ENCODE data around the gene NID2. TPM values are rescaled to one million over a fixed set of nuclear protein-coding genes. Genes with fewer than 3 reads are reported as not detected.

The NID2 gene
- total RNA-seq, 1 donor, result 0.31 TPM

GRCh38 chr14:52033101-52033642, 35.7 kb downstream of the NID2 start:
- no peak overlapping the region for H3K4me3 ChIP-seq (ENCODE audit: low read length)
- no peaks in the 10 kb centered on the region for H3K4me1 ChIP-seq (ENCODE audit: insufficient read depth, low read length)

GRCh38 chr14:52032204-52032801, 36.6 kb downstream of the NID2 start:
- Histone ChIP-seq H3K4me1 (ENCODE audit: insufficient read depth, low read length) (no peaks in the 10 kb centered on the region), H3K27me3 (ENCODE audit: insufficient read depth, low read length) (no peaks in the 10 kb centered on the region), H3K9me3 (ENCODE audit: low read depth, low read length) (no peaks in the 10 kb centered on the region), H3K4me3 (ENCODE audit: low read length) (no peak overlapping the region)

More at GRCh38 chr14:52033101-52033642, 35.7 kb downstream of the NID2 start:
- Histone ChIP-seq H3K27me3 (ENCODE audit: insufficient read depth, low read length) (no peaks in the 10 kb centered on the region), H3K9me3 (ENCODE audit: low read depth, low read length) (no peaks in the 10 kb centered on the region)

DNA sequence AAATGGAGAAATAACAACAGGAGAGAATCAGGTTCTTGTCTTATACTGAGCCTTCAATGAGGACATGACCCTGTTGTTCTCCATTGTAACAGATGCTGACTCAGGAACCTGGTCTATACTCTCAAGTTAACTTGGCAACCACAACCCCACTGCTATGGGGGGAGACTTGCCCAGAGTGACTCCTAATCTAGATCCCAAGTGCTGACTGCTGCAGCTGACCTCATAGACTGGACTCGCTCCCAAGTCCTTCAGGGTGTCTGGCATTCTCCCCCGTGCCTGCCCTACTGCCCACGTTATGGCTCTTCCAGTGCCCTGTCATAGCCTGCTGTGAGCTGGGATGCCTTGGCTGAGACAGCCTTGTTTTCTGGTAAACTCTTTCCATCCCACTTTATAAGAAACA, 37.1 kb downstream of the NID2 start:
- H3K4me3 ChIP-seq (ENCODE audit: low read length), result no peak overlapping the region
- no peaks in the 10 kb centered on the region for H3K27me3 ChIP-seq (ENCODE audit: insufficient read depth, low read length)
- H3K9me3 ChIP-seq (ENCODE audit: low read depth, low read length), result no peaks in the 10 kb centered on the region
- no peaks in the 10 kb centered on the region for H3K4me1 ChIP-seq (ENCODE audit: insufficient read depth, low read length)

- Histone ChIP-seq H3K27me3 (ENCODE audit: insufficient read depth, low read length) (no peaks in the 10 kb centered on the region), H3K4me3 (ENCODE audit: low read length) (no peak overlapping the region), H3K4me1 (ENCODE audit: insufficient read depth, low read length) (no peaks in the 10 kb centered on the region), H3K9me3 (ENCODE audit: low read depth, low read length) (no peaks in the 10 kb centered on the region)
Observed at GRCh38 chr14:52029881-52030280, 39.0 kb downstream of the NID2 start.

DNA sequence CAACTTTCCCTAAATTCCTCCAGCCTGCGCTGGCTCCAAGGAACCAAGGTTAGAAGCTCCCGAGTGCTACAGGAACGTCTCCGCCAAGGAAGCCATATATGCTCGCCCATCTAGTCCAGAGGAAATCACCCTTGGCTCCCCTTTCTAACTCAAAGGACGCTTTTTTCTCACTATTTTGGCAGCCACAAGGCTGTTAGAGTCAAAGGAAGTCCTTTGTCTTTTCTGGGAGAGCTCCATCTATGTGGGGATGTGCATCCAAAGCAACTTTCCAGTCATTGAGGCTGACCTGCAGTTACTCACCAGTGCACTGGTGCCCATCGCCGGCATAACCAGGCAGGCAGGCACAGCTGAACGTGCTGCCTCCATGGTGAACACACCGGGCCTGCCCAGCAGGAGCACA, 42.0 kb downstream of the NID2 start:
- H3K4me3 ChIP-seq (ENCODE audit: low read length), result no peak overlapping the region
- no peaks in the 10 kb centered on the region for H3K27me3 ChIP-seq (ENCODE audit: insufficient read depth, low read length)
- no peaks in the 10 kb centered on the region for H3K9me3 ChIP-seq (ENCODE audit: low read depth, low read length)
- no peaks in the 10 kb centered on the region for H3K4me1 ChIP-seq (ENCODE audit: insufficient read depth, low read length)

DNA sequence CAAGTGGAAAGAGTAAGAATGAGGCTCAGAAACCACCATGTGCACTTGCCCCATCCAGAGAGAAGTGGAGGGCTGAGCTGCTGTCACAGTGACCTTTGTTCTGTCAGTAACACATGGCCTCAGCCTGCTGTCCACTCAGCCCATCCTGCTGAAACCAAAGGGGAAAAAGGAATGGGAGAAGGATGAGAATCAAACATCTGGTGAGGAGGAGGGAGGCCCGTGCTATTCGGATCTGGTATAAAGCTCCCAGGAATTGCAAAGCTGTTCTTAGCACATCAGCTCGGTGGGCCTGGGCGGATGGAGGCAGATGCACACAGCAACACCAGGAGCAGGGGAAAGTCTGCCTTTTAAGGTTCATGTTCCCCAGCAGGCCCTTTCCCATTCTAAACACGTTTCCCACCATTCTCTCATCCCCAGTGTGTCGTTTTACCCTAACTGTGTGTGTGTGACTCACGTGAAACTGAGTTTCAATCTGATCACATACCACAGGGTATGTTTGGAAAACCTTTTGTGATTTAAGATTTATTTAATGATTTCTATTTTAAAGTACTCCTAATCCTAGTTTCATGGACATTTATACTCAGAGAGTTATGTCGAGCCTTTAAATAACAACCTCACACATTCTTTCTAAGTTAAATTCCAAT, 42.7 kb downstream of the NID2 start:
- Histone ChIP-seq H3K4me1 (ENCODE audit: insufficient read depth, low read length) (no peaks in the 10 kb centered on the region), H3K4me3 (ENCODE audit: low read length) (no peak overlapping the region)

DNA sequence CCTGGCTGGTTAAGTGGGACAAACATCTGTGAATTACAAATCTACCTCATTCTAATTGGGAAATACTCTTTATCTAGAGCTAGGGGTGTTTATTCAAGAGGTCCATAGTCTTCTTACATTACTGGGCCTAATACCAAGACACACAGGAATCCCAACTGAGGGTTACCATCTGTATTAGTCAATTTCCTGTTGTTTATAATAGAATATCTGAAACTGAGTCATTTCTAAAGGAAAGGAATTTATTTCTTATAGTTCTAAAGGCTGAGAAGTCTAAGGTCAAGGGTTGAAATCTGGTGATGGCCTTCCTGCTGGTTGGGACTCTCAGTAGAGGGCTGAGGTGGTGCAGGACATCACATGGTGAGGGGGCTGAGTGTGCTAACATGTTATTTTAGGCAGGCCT, 43.5 kb downstream of the NID2 start:
- Histone ChIP-seq H3K4me3 (ENCODE audit: low read length) (no peak overlapping the region), H3K27me3 (ENCODE audit: insufficient read depth, low read length) (peaks cover 2% of the 10 kb centered on the region), H3K9me3 (ENCODE audit: low read depth, low read length) (no peaks in the 10 kb centered on the region), H3K4me1 (ENCODE audit: insufficient read depth, low read length) (no peaks in the 10 kb centered on the region)

More for the DNA sequence above, 42.7 kb downstream of the NID2 start:
- Histone ChIP-seq H3K27me3 (ENCODE audit: insufficient read depth, low read length) (no peaks in the 10 kb centered on the region), H3K9me3 (ENCODE audit: low read depth, low read length) (no peaks in the 10 kb centered on the region)

GRCh38 chr14:52023518-52023917, 45.3 kb downstream of the NID2 start:
- Histone ChIP-seq H3K4me1 (ENCODE audit: insufficient read depth, low read length) (no peaks in the 10 kb centered on the region), H3K27me3 (ENCODE audit: insufficient read depth, low read length) (peaks cover 3% of the 10 kb centered on the region), H3K9me3 (ENCODE audit: low read depth, low read length) (no peaks in the 10 kb centered on the region), H3K4me3 (ENCODE audit: low read length) (no peak overlapping the region)

GRCh38 chr14:52021957-52022600, 46.8 kb downstream of the NID2 start:
- Histone ChIP-seq H3K9me3 (ENCODE audit: low read depth, low read length) (no peaks in the 10 kb centered on the region), H3K4me3 (ENCODE audit: low read length) (no peak overlapping the region), H3K4me1 (ENCODE audit: insufficient read depth, low read length) (no peaks in the 10 kb centered on the region), H3K27me3 (ENCODE audit: insufficient read depth, low read length) (peaks cover 3% of the 10 kb centered on the region)

DNA sequence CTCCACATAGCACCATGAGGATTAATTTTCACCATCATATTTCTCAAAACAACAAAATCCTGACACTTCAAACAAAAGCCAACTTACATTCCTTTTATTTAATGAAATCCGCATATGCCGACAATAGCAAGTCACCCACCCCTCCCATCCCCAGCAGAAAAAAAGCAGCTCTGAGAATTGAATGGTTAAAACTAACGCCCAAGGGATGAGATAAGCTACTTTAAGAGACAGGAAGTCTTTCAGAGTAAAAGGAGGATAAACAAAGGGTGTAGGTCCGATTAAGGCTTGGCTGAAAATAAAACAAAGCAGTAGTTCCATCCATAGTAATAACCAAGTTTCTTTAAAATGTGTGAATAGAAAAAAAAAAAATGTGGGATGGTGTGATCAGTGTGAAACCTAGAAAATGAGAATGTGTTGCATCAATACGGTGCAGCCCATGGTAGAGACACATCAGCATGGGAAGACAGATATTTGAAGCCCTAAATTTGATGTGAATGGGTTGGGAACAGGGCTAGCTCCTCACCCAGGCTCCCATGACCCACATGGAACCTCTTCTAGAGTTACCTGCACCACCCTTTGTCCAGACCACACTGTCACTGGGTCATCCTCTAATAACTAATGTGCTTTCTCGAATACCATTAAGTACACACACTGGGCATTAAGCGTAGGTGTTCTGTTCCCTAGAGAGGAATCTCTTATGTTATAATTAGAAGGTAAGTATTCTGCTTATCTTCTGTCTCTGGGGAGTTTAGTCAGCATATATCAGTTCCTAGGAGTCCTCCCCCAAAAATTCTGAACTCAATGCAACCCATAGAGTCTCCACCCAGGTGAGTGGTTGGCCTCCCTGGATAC, 47.8 kb downstream of the NID2 start:
- Histone ChIP-seq H3K4me3 (ENCODE audit: low read length) (no peak overlapping the region), H3K27me3 (ENCODE audit: insufficient read depth, low read length) (peaks cover 3% of the 10 kb centered on the region), H3K4me1 (ENCODE audit: insufficient read depth, low read length) (no peaks in the 10 kb centered on the region), H3K9me3 (ENCODE audit: low read depth, low read length) (no peaks in the 10 kb centered on the region)

GRCh38 chr14:52020161-52020714, 48.6 kb downstream of the NID2 start:
- Histone ChIP-seq H3K9me3 (ENCODE audit: low read depth, low read length) (no peaks in the 10 kb centered on the region), H3K4me1 (ENCODE audit: insufficient read depth, low read length) (no peaks in the 10 kb centered on the region), H3K4me3 (ENCODE audit: low read length) (no peak overlapping the region), H3K27me3 (ENCODE audit: insufficient read depth, low read length) (peaks cover 3% of the 10 kb centered on the region)

DNA sequence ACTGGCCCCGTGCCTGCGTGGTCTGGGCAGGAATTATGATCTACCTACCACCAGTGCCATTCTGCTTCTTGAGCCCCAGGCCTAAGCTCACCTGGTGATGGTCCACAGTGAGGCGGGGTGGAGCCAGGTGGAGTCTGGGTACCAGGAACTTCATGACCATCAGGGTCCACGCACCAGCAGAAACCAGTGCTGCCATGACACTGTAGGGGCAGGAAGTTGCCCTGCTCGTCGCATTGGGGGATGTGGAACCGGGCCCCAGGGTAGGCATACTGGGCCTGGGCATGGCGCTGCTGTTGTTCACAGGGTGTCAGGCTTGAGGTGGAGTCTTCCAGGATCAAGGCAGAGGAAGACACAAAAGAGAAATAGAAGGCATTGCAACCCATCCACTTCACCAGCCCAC, 49.9 kb downstream of the NID2 start:
- H3K4me3 ChIP-seq (ENCODE audit: low read length), result no peak overlapping the region
- no peaks in the 10 kb centered on the region for H3K4me1 ChIP-seq (ENCODE audit: insufficient read depth, low read length)
- no peaks in the 10 kb centered on the region for H3K9me3 ChIP-seq (ENCODE audit: low read depth, low read length)
- peaks cover 3% of the 10 kb centered on the region for H3K27me3 ChIP-seq (ENCODE audit: insufficient read depth, low read length)

DNA sequence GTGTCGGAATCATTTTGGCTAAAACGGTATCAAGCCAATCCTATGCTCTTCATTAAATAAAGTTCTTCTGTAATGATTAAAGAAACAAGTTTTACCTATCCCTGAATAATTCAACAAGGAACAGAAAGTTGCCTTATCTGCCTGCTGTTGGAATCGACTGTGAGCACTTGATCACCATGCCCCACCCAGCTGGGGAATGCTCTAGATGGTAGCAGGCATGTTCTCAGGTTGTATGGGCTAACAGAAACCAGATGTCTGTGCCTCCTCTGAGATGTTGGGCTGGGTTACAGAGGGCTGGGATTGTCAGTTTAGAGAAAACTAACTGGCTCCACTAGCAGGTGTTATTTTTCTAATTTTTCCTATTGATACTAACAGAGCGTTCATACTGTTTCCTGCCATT, 50.6 kb downstream of the NID2 start:
- H3K9me3 ChIP-seq (ENCODE audit: low read depth, low read length), result no peaks in the 10 kb centered on the region
- H3K27me3 ChIP-seq (ENCODE audit: insufficient read depth, low read length), result peaks cover 3% of the 10 kb centered on the region
- no peak overlapping the region for H3K4me3 ChIP-seq (ENCODE audit: low read length)
- H3K4me1 ChIP-seq (ENCODE audit: insufficient read depth, low read length), result no peaks in the 10 kb centered on the region

DNA sequence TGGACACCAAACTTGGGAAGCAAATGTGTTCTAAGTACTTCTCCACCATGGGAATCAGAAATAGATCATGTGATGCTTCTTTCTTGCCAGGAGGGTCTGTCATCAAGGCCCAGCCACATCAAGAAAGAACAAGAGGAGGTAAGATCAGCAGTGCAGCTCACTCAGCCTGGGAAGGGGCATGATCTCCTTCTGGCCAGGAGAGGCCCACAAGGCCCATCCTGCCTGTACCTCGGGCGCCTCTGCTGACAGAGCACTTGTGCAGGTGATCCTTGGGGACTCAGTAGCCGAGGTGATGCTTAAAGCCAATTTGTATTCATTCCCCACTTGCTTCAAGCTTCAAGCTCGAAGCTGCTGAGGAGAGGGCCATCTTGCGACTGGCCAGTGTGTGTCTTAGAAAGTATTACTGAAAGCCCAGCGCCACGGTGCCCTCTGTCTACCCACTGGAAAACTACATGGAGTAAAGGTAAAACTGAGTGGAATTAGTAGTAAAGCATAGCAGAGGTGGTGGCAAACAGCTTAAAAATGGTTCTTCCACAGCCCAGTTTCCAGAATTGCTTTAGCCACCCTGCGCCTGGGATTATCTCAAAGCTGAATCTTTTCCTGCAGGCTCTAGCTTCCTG, 53.3 kb downstream of the NID2 start:
- Histone ChIP-seq H3K4me3 (ENCODE audit: low read length) (no peak overlapping the region), H3K4me1 (ENCODE audit: insufficient read depth, low read length) (no peaks in the 10 kb centered on the region), H3K27me3 (ENCODE audit: insufficient read depth, low read length) (peaks cover 3% of the 10 kb centered on the region), H3K9me3 (ENCODE audit: low read depth, low read length) (no peaks in the 10 kb centered on the region)
